Cardiac fibroblast (primary cell): ENCODE results near the gene IGFBP6.

Experiments used
- DNase-seq, 2 donors: peaks; one replicate each; pipeline versions ENCODE4 v3.0.0 to v3.0.0-alpha.2; 2010; ENCODE audit warnings: low read depth in 2 of 2
- H3K4me3 ChIP-seq, 2 donors: replicated peaks in 1 of 2; 1 replicate in 1 of 2; 2 replicates in 1 of 2; pipeline ENCODE4 v1.5.1; 2011; ENCODE audit warnings: low read depth in 2 of 2, low read length in 2 of 2, mild to moderate bottlenecking in 2 of 2, moderate library complexity in 1 of 2
- TF ChIP-seq, protein P1 (sequence below): IDR thresholded peaks from one replicate; pipeline ENCODE4 v1.5.1; 2011; ENCODE audit warnings: low read depth, mild to moderate bottlenecking, low read length, inconsistent platforms

IGFBP6 gene

GRCh38 chr12:53079226-53080117 is 18.0 kb upstream of the IGFBP6 start, which contains the start of gene SPRYD3:
Gene SPRYD3 (minus strand): TSS chr12:53079390. CDS start chr12:53079333, 57 bp downstream.
- TF ChIP-seq, protein P1, sequence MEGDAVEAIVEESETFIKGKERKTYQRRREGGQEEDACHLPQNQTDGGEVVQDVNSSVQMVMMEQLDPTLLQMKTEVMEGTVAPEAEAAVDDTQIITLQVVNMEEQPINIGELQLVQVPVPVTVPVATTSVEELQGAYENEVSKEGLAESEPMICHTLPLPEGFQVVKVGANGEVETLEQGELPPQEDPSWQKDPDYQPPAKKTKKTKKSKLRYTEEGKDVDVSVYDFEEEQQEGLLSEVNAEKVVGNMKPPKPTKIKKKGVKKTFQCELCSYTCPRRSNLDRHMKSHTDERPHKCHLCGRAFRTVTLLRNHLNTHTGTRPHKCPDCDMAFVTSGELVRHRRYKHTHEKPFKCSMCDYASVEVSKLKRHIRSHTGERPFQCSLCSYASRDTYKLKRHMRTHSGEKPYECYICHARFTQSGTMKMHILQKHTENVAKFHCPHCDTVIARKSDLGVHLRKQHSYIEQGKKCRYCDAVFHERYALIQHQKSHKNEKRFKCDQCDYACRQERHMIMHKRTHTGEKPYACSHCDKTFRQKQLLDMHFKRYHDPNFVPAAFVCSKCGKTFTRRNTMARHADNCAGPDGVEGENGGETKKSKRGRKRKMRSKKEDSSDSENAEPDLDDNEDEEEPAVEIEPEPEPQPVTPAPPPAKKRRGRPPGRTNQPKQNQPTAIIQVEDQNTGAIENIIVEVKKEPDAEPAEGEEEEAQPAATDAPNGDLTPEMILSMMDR, result no peak
- H3K4me3 ChIP-seq, result peak within 1 kb of the TSS; percentile 55 to 72
- peak; percentile 98 for DNase-seq

DNA sequence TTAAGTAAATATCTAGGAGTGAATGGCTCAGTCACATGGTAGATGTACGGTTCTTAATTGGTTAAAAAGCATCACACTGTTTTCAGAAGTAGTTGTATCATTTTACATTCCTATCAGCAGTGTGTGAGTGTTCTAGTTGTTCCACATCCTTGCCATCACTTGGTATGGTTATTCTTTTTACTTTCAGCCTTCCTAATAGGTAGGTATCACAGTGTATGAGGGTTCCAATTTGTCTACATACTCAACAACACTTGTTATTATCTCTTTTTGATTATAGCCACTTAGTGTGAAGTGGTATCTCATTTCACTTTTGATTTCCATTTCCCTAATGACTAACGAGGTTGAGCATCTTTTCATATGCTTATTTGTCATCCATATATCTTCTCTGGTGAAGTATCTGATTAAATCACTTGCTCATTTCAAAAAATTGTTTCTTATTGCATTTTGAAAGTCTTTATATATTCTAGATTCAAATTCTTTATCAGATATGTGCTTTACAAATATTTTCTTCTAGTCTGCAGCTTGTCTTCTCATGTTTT is 14.8 kb upstream of the IGFBP6 start:
- TF ChIP-seq, protein P1, result no peak
- no peak for DNase-seq
- no peak overlapping the region for H3K4me3 ChIP-seq

DNA sequence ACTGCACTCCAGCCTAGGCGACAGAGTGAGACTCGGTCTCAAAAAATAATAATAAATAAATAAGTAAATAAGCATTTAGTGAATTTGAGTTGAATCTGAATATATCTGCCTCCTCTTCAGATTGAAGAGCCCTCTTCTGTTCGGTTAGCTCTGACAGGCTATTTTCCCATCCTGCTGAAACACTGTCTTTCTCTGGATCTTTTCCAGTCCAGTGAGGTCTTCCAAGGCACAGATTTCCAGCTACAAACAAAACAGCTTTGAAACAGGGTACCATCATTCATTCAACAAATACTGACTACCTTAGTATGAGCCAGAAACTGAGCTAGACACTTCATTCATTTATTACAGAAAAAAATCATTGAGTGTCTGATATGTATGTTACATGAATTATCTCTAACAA is 11.1 kb upstream of the IGFBP6 start:
- TF ChIP-seq, protein P1, result no peak
- no peak overlapping the region for H3K4me3 ChIP-seq
- DNase-seq, result no peak

- TF ChIP-seq, protein P1, result no peak
- no peak for DNase-seq
- no peak overlapping the region for H3K4me3 ChIP-seq
Observed at GRCh38 chr12:53090105-53090504, 7.4 kb upstream of the IGFBP6 start.

- no peak for DNase-seq
- H3K4me3 ChIP-seq, result no peak overlapping the region
- TF ChIP-seq, protein P1, result no peak
Observed at GRCh38 chr12:53090554-53090953, 6.9 kb upstream of the IGFBP6 start.

- TF ChIP-seq, protein P1, result no peak
- no peak overlapping the region for H3K4me3 ChIP-seq
Observed at GRCh38 chr12:53091756-53092155, 5.7 kb upstream of the IGFBP6 start.

More at GRCh38 chr12:53091756-53092155, 5.7 kb upstream of the IGFBP6 start:
- no peak for DNase-seq
